PFSK-1 (cell line): ENCODE measurements around the gene RPP14.

ENCODE experiments used
- POLR2AphosphoS5 ChIP-seq: IDR thresholded peaks from 2 replicates; pipeline ENCODE4 v1.6.1; 2012; ENCODE audit warnings: low read depth, mild to moderate bottlenecking, control low read depth, low read length, moderate library complexity
- TAF1 ChIP-seq: IDR thresholded peaks from 2 replicates; pipeline ENCODE4 v1.6.1; 2012; ENCODE audit warnings: low read length, control low read depth, borderline replicate concordance; ENCODE audit not compliant: insufficient read depth

GRCh38 chr3:58292866-58293265, 13.2 kb upstream of the RPP14 start:
- TF ChIP-seq POLR2AphosphoS5 (no peak), TAF1 (no peak)
